ENCODE results near the gene SP2. TPM values are rescaled to one million over a fixed set of nuclear protein-coding genes. Genes with fewer than 3 reads are reported as not detected.

Gene SP2
- total and polyA plus RNA-seq, 2 of the 8 experiments (the other 6 are each of a cell fraction or from before 2014, with no cell fraction given): 5.6 to 13.8 TPM

DNA sequence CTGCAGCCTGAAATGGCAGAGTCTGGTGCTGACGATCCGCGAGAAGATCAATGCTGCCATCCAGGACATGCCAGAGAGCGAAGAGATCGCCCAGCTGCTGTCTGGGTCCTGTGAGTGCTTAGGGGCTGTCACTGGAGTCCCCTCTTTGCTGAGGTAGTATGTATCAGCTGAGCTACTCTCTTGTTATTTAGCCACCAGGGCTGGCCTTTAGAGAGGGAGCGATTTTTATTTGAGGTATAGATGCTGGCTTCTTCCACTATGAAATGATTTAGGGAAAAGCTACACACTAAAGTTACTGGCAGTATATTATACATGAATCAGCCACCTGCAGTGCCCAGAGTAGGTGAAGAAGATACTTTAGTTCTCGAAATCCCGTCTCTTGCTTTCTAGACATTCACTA is 77.5 kb downstream of the SP2 start:
- no peak overlapping the region for H3K9ac ChIP-seq (replicated peaks in 1 of 4; ENCODE audit: extremely low read depth in 1 of 4, low read depth in 3 of 4, low read length in 3 of 4)
- H3K4me2 ChIP-seq (ENCODE audit: insufficient read depth in 1 of 2, low read depth in 2 of 2, low read length in 2 of 2): no peak overlapping the region
- H2BK20ac ChIP-seq (ENCODE audit: low read length): no peak overlapping the region
- no peak overlapping the region for H2BK12ac ChIP-seq (ENCODE audit: low read depth, low read length)
- no peaks in the 10 kb centered on the region for H3K9me3 ChIP-seq (ENCODE audit: insufficient read depth in 2 of 2, low read depth in 1 of 2, low read length in 1 of 2)
- H2BK120ac ChIP-seq (replicated peaks; ENCODE audit: low read depth, low read length): no peak overlapping the region
- H3K23ac ChIP-seq (ENCODE audit: insufficient read length): no peak overlapping the region
- ChIA-PET POLR2A (ENCODE audit: partially characterized antibody) (no interaction called here), CTCF (ENCODE audit: partially characterized antibody) (interaction anchor here (1.5 to 40.5 kb wide), 6 partner anchors 8 to 129 kb away, joined by 4 to 1010 read pairs (median 35); partner anchors contain the start of genes PNPO, PRR15L and SCRN2)
- no peak overlapping the region for H2AK5ac ChIP-seq (ENCODE audit: low read depth, low read length)
- no peak overlapping the region for H4K91ac ChIP-seq (replicated peaks; ENCODE audit: insufficient read length, low read length)
- no peaks in the 10 kb centered on the region for H4K20me1 ChIP-seq (replicated peaks in 1 of 2; ENCODE audit: control insufficient read depth in 1 of 2, insufficient read depth in 2 of 2, low read length in 2 of 2)
- H2BK15ac ChIP-seq (ENCODE audit: low read length): no peak overlapping the region
- DNase-seq (ENCODE audit: low read depth in 1 of 2, low spot score in 2 of 2): no peak
- no peak overlapping the region for H3K4me3 ChIP-seq (ENCODE audit: extremely low read depth in 1 of 4, insufficient read depth in 2 of 4, low read depth in 3 of 4, low read length in 4 of 4)
- no peak overlapping the region for H4K5ac ChIP-seq (ENCODE audit: insufficient read length, low read depth, low read length)
- H3K27ac ChIP-seq (ENCODE audit: low read depth, low read length): no peak overlapping the region
- H3K14ac ChIP-seq (ENCODE audit: insufficient read length): no peak overlapping the region
- no peak overlapping the region for H3K56ac ChIP-seq (replicated peaks; ENCODE audit: insufficient read length, low read depth, low read length)
- 94% methylated on average over 8 of the region's 8 CpGs; no CpG with 5 or more reads in 1 of the 2 experiments for WGBS, 2 experiments (ENCODE audit: extremely low coverage in 1 of 2, insufficient coverage in 1 of 2, insufficient read length in 1 of 2, insufficient replicate concordance in 2 of 2, low coverage in 1 of 2, low lambda C conversion rate in 2 of 2, missing lambda C conversion rate in 1 of 2)
- no peak overlapping the region for H3K4ac ChIP-seq (replicated peaks; ENCODE audit: insufficient read length, low read depth, low read length)
- no peak overlapping the region for H3K18ac ChIP-seq (ENCODE audit: extremely low read depth, low read length)
- H3K79me1 ChIP-seq (ENCODE audit: low read depth, low read length): no peaks in the 10 kb centered on the region
- H3K79me2 ChIP-seq (ENCODE audit: control insufficient read depth in 1 of 2, insufficient read depth in 2 of 2, low read length in 2 of 2): peaks cover 0 to 12% of the 10 kb centered on the region in 2 experiments; a peak in 1 of 4 replicates
- no peak overlapping the region for H4K8ac ChIP-seq (ENCODE audit: extremely low read depth, insufficient read depth, low read length)
- H3K4me1 ChIP-seq (replicated peaks in 1 of 4; ENCODE audit: control insufficient read depth in 3 of 4, insufficient read depth in 4 of 4, low read length in 3 of 4): peaks cover 0 to 6% (median 3%) of the 10 kb centered on the region in 4 experiments; a peak in 6 of 7 replicates
- no peak overlapping the region for H2BK5ac ChIP-seq (ENCODE audit: low read depth, low read length)
- H3K36me3 ChIP-seq (ENCODE audit: control insufficient read depth in 2 of 4, insufficient read depth in 4 of 4, low read length in 3 of 4): peaks cover 6 to 31% (median 21%) of the 10 kb centered on the region in 4 experiments; a peak in 5 of 8 replicates
- H3K27me3 ChIP-seq (replicated peaks in 1 of 4; ENCODE audit: control insufficient read depth in 3 of 4, extremely low read depth in 1 of 4, insufficient read depth in 3 of 4, low read length in 3 of 4): no peaks in the 10 kb centered on the region
- peaks cover 4% of the 10 kb centered on the region for H3K23me2 ChIP-seq (ENCODE audit: low read depth, low read length)
- no peak overlapping the region for H2AFZ ChIP-seq (ENCODE audit: low read length)
- no peak for FAIRE-seq
- no peak for TF ChIP-seq TBP (IDR thresholded peaks at IDR 0.05; ENCODE audit: low read depth, low read length)
- TF ChIP-seq RNF2 (IDR thresholded peaks at IDR 0.05; ENCODE audit: borderline replicate concordance, low read depth, low read length, missing control alignments, poor library complexity, severe bottlenecking): no peak
- no peak for TF ChIP-seq KDM4A (IDR thresholded peaks at IDR 0.05; ENCODE audit: low read depth, low read length, severe bottlenecking)
- TF ChIP-seq PHF8 (conservative IDR thresholded peaks at IDR 0.05; ENCODE audit: low read depth, low read length): no peak
- no peak for TF ChIP-seq EZH2 (IDR thresholded peaks at IDR 0.05; ENCODE audit: low read depth, low read length, severe bottlenecking)
- TF ChIP-seq POU5F1 (IDR thresholded peaks at IDR 0.05; ENCODE audit: low read depth, low read length): no peak
- no peak for TF ChIP-seq GABPA (IDR thresholded peaks at IDR 0.05; ENCODE audit: borderline replicate concordance, insufficient read depth, low read length)
- no peak for TF ChIP-seq NANOG (IDR thresholded peaks at IDR 0.05; ENCODE audit: insufficient read depth, low read depth, low read length, poor library complexity, severe bottlenecking)
- no peak for TF ChIP-seq GTF2F1 (IDR thresholded peaks at IDR 0.05; ENCODE audit: borderline replicate concordance, low read depth, low read length)
- TF ChIP-seq, protein P1, sequence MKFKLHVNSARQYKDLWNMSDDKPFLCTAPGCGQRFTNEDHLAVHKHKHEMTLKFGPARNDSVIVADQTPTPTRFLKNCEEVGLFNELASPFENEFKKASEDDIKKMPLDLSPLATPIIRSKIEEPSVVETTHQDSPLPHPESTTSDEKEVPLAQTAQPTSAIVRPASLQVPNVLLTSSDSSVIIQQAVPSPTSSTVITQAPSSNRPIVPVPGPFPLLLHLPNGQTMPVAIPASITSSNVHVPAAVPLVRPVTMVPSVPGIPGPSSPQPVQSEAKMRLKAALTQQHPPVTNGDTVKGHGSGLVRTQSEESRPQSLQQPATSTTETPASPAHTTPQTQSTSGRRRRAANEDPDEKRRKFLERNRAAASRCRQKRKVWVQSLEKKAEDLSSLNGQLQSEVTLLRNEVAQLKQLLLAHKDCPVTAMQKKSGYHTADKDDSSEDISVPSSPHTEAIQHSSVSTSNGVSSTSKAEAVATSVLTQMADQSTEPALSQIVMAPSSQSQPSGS (IDR thresholded peaks at IDR 0.05; ENCODE audit: low read length): no peak
- no peak for TF ChIP-seq KDM1A (IDR thresholded peaks at IDR 0.05; ENCODE audit: borderline replicate concordance, low read length)
